K562 (cell line): Measurements from ENCODE around the gene TMEM86A. TPM values are rescaled to one million over a fixed set of nuclear protein-coding genes. Genes with fewer than 3 reads are reported as not detected.

ENCODE experiments used
- ATAC-seq: fragments of 200-7000 bp; cut with Tn5 transposase; 3 replicates; pipeline ENCODE4 v1.9.1; 2020; ENCODE audit warnings: moderate library complexity
- BruUV-seq: library from RNA; stranded (reverse); fragments of 400-500 nt; replicated peaks from 2 replicates; lab custom pipeline; 2021; lab: Mats Ljungman, UMichigan
- CTCF ChIA-PET: fragments of 300-600 bp; formaldehyde crosslinking; extraction: SDS; loops from one replicate; lab custom pipeline; 2021; ENCODE audit warnings: low intra/inter-chr PET ratio; lab: Yijun Ruan, JAX
- POLR2A ChIA-PET: fragments of 300-600, 350-650 bp; sonication (Branson Sonifier 250); formaldehyde crosslinking; extraction: SDS; loops from one replicate; lab custom pipeline; 2021; ENCODE audit warnings: antibody characterized with exemption, inconsistent platforms; lab: Yijun Ruan, JAX
- DNase-seq, 4 experiments: peaks; one replicate each; pipeline versions ENCODE4 v3.0.0 to v3.0.0-alpha.2; 2011 to 2018; ENCODE audit warnings: low spot score in 3 of 4, mixed read lengths in 3 of 4; ENCODE audit errors: extremely low read depth in 1 of 4
- FAIRE-seq: peaks from 2 replicates; lab custom pipeline; 2011; peaks lifted over from hg19 to GRCh38; lab: Jason Lieb, UNC
- H2AFZ ChIP-seq: 2 replicates; pipeline ENCODE4 v1.6.0; 2011; ENCODE audit warnings: low read depth, low read length, control low read depth, inconsistent platforms
- H3K27ac ChIP-seq: fragments of 200-600 bp; 3 replicates; pipeline ENCODE4 v1.8.0; 2011; ENCODE audit warnings: low read depth, mild to moderate bottlenecking, control low read depth, inconsistent platforms, low read length, moderate library complexity, mixed read lengths; ENCODE audit errors: extremely low read depth
- H3K27me3 ChIP-seq, 2 experiments: fragments of 300-600 bp in 1 of 2; 2 replicates in 1 of 2; 3 replicates in 1 of 2; pipeline versions ENCODE4 v1.6.0 to v1.8.0; 2011; ENCODE audit warnings: inconsistent platforms in 2 of 2, low read length in 2 of 2, mild to moderate bottlenecking in 1 of 2, mixed read lengths in 1 of 2, moderate library complexity in 1 of 2; ENCODE audit not compliant: control insufficient read depth in 2 of 2, insufficient read depth in 2 of 2
- H3K36me3 ChIP-seq: fragments of 300-600 bp; 3 replicates; pipeline ENCODE4 v1.8.0; 2011; ENCODE audit warnings: mild to moderate bottlenecking, low read length, inconsistent platforms; ENCODE audit not compliant: control insufficient read depth, insufficient read depth
- H3K4me1 ChIP-seq, 2 experiments: fragments of 200-600 bp in 1 of 2; replicated peaks in 1 of 2; 2 replicates in 1 of 2; 3 replicates in 1 of 2; pipeline versions ENCODE4 v1.5.1 to v1.8.0; 2011; ENCODE audit warnings: inconsistent platforms in 2 of 2, low read length in 2 of 2, mild to moderate bottlenecking in 1 of 2, mixed read lengths in 1 of 2, moderate library complexity in 1 of 2; ENCODE audit not compliant: control insufficient read depth in 2 of 2, insufficient read depth in 2 of 2
- H3K4me2 ChIP-seq: 2 replicates; pipeline ENCODE4 v1.6.1; 2011; ENCODE audit warnings: low read length, control low read depth, inconsistent platforms, mixed read lengths; ENCODE audit not compliant: insufficient read depth
- H3K4me3 ChIP-seq: fragments of 200-600 bp; sonication (generic), shearing (Covaris generic); 2 replicates; pipeline ENCODE4 v1.5.1; 2016; ENCODE audit warnings: control low read depth, inconsistent platforms
- H3K79me2 ChIP-seq: fragments of 200-600 bp; 3 replicates; pipeline ENCODE4 v1.8.0; 2011; ENCODE audit warnings: low read length, inconsistent platforms; ENCODE audit not compliant: control insufficient read depth, insufficient read depth
- H3K9ac ChIP-seq, 2 experiments: 2 replicates each; pipeline versions ENCODE4 v1.6.0 to v1.6.1; 2011; ENCODE audit warnings: low read depth in 2 of 2, low read length in 2 of 2, control low read depth in 1 of 2, inconsistent platforms in 1 of 2, mild to moderate bottlenecking in 1 of 2, mixed read lengths in 1 of 2; ENCODE audit not compliant: insufficient read depth in 1 of 2
- H3K9me1 ChIP-seq: one replicate; pipeline ENCODE4 v1.6.0; 2011; ENCODE audit warnings: inconsistent platforms, mild to moderate bottlenecking, low read length, moderate library complexity; ENCODE audit not compliant: control insufficient read depth, insufficient read depth
- H3K9me3 ChIP-seq: replicated peaks from 2 replicates; pipeline ENCODE4 v1.5.1; 2011; ENCODE audit warnings: low read depth, low read length, inconsistent platforms; ENCODE audit not compliant: control insufficient read depth, insufficient read depth
- H4K20me1 ChIP-seq: replicated peaks from 2 replicates; pipeline ENCODE4 v1.6.1; 2011; ENCODE audit warnings: low read length, inconsistent platforms, mixed read lengths; ENCODE audit not compliant: control insufficient read depth, insufficient read depth
- ATF1 ChIP-seq, 2 experiments: fragments of 450-650 bp in 1 of 2; IDR thresholded peaks; 2 replicates each; pipeline ENCODE4 v1.6.1; 2016; ENCODE audit warnings: missing compliant biosample characterization in 1 of 2, missing genetic modification characterization in 1 of 2
- ATF3 ChIP-seq, 2 experiments: fragments of 450-650 bp in 1 of 2; sonication (generic) in 1 of 2; formaldehyde crosslinking in 1 of 2; IDR thresholded peaks in 1 of 2; conservative IDR thresholded peaks in 1 of 2; 2 replicates each; pipeline versions ENCODE4 v1.6.1 to v1.8.1; 2016 to 2023; ENCODE audit warnings: mild to moderate bottlenecking in 2 of 2, moderate library complexity in 2 of 2, inconsistent platforms in 1 of 2, missing genetic modification reagents in 1 of 2
- ATF7 ChIP-seq: fragments of 450-650 bp; IDR thresholded peaks from 2 replicates; pipeline ENCODE4 v1.7.1; 2014; ENCODE audit warnings: mild to moderate bottlenecking, moderate library complexity
- CBX8 ChIP-seq: fragments of 200-600 bp; sonication (generic); IDR thresholded peaks from 2 replicates; pipeline ENCODE4 v1.6.1; 2012; ENCODE audit warnings: borderline replicate concordance, mixed run types, low read depth, mild to moderate bottlenecking, moderate library complexity, mixed read lengths, low read length, control low read depth, inconsistent platforms; ENCODE audit not compliant: poor library complexity, severe bottlenecking; ENCODE audit errors: extremely low read depth
- ZNF253 ChIP-seq: fragments of 250-450 bp; sonication (Bioruptor Pico); conservative IDR thresholded peaks from 2 replicates; pipeline ENCODE4 v1.6.1; 2021; ENCODE audit warnings: mild to moderate bottlenecking
- ZNF347 ChIP-seq: fragments of 450-650 bp; formaldehyde crosslinking; IDR thresholded peaks from 2 replicates; pipeline ENCODE4 v1.4.0; 2020; ENCODE audit warnings: low read depth, mild to moderate bottlenecking, moderate library complexity
- WGBS: fragments of 100-300 bp; shearing (Covaris generic); methylation state at CpG from one replicate; pipeline ENCODE4 v1.1.6; 2016; ENCODE audit warnings: low coverage, mixed read lengths; ENCODE audit not compliant: insufficient coverage; ENCODE audit errors: missing lambda C conversion rate; 5-methylcytosine and 5-hydroxymethylcytosine counted together
- in situ Hi-C: fragments of 300-500 bp; cut with MboI; formaldehyde crosslinking; loops from 4 replicates; pipeline ENCODE4 v1.15.0; 2018; ENCODE audit warnings: inconsistent platforms, mixed read lengths
- intact Hi-C: fragments of 100-400 bp; cut with micrococcal nuclease; formaldehyde crosslinking; loops from 2 replicates; pipeline ENCODE4 v1.14.2; 2022
- polyA plus RNA-seq, 8 experiments: library from polyadenylated mRNA; depleted of rRNA in 4 of 8; stranded (reverse) in 5 of 8; unstranded in 3 of 8; fragments of >200 nt; fragmentation: Nextera tagmentation in 2 of 8; fragmentation: Illumina TruSeq in 1 of 8; extraction: Ambion mirVana in 2 of 8; extraction: Trizol in 1 of 8; gene quantifications; 2 replicates each; pipeline versions ENCODE4 v1.2.1 to v1.2.3, GENCODE V29; 2011 to 2014; ENCODE audit warnings: inconsistent platforms in 1 of 8, missing spikeins in 1 of 8
- total RNA-seq, 7 experiments: library from RNA; depleted of rRNA in 6 of 7; stranded (reverse); fragments of >200 nt in 6 of 7; fragmentation: Illumina TruSeq in 2 of 7; extraction: Trizol in 2 of 7; gene quantifications; 2 replicates each; pipeline versions ENCODE4 v1.2.1 to v1.2.3, GENCODE V29; 2011 to 2021; ENCODE audit warnings: low replicate concordance in 1 of 7

TMEM86A gene
- total and polyA plus RNA-seq, 9 of the 15 experiments (the other 6 are each of a cell fraction or from before 2014, with no cell fraction given), result 0.22 to 1.3 (median 0.40) TPM; not detected in 2

GRCh38 chr11:18748766-18749365 is 50.3 kb downstream of the TMEM86A start:
- no peak overlapping the region for H3K4me2 ChIP-seq
- BruUV-seq, result no TSS peak
- H3K9me1 ChIP-seq, result no peaks in the 10 kb centered on the region
- TF ChIP-seq ZNF347 (CRISPR knock-in tag), result no peak
- TF ChIP-seq ATF3 (IDR thresholded peaks at IDR 0.05), result peak; percentile 53
- TF ChIP-seq ATF3 (CRISPR knock-in tag; conservative IDR thresholded peaks at IDR 0.05), result no peak
- TF ChIP-seq ZNF253 (CRISPR knock-in tag), result no peak
- peak; percentile 72 for TF ChIP-seq ATF7
- no peak for TF ChIP-seq ATF1 (CRISPR knock-in tag; IDR thresholded peaks at IDR 0.05)
- TF ChIP-seq ATF1 (tag; IDR thresholded peaks at IDR 0.05), result peak; percentile 33; the same call in 1 of the 2 replicates
- no peak for TF ChIP-seq CBX8
- no peaks in the 10 kb centered on the region for H4K20me1 ChIP-seq
- in situ Hi-C loops, result loop anchor here (25.0 kb wide), 1 partner anchor 212 kb away; the partner anchor contains the start of gene TSG101
- H3K27me3 ChIP-seq, result peaks cover 18 to 64% of the 10 kb centered on the region in 2 experiments; a peak in 4 of 5 replicates
- DNase-seq (no peak), FAIRE-seq (no peak), ATAC-seq (no peak)
- no peaks in the 10 kb centered on the region for H3K4me1 ChIP-seq
- no peak overlapping the region; the same call in 1 of the 2 replicates for H2AFZ ChIP-seq
- under 1% methylated on average over 13 of the region's 13 CpGs for WGBS
- CTCF ChIA-PET, result no interaction called here
- H3K9ac ChIP-seq, result no peak overlapping the region
- POLR2A ChIA-PET, result interaction anchor here (1.1 kb wide), 1 partner anchor 10 kb away, joined by 6 read pairs; no protein-coding TSS in a partner anchor
- no peaks in the 10 kb centered on the region for H3K36me3 ChIP-seq
- no peaks in the 10 kb centered on the region for H3K79me2 ChIP-seq
- no peak overlapping the region for H3K27ac ChIP-seq
- H3K9me3 ChIP-seq, result no peaks in the 10 kb centered on the region
- intact Hi-C loops, result no loop called here
- H3K4me3 ChIP-seq, result no peak overlapping the region
